ENCODE data around the gene LAD1. TPM values are rescaled to one million over a fixed set of nuclear protein-coding genes. Genes with fewer than 3 reads are reported as not detected.

The LAD1 gene
- total and polyA plus RNA-seq, 9 of the 15 experiments (the other 6 are each of a cell fraction or from before 2014, with no cell fraction given), result 0.31 TPM; not detected in 8

DNA sequence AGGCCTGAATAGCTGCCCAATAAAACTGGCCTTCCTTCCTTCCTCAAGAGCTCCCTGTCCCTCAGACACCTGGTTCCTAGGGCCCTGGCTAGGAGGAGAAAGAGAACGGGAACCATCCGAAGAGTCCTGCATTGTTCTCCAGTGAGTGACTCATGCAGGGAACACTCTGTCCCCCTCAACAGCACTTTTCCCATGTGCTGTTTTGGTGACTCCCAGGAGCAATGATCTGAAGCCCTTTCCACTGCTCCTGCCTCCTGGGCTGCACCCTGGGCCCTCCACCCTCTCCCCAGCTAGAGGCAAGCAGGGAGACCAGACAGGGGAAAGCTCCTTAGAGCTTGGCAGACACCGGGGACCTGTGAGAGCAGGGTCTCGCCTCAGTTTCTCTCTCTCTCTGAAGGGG, 40.5 kb downstream of the LAD1 start (continued):
- TF ChIP-seq, protein P1, sequence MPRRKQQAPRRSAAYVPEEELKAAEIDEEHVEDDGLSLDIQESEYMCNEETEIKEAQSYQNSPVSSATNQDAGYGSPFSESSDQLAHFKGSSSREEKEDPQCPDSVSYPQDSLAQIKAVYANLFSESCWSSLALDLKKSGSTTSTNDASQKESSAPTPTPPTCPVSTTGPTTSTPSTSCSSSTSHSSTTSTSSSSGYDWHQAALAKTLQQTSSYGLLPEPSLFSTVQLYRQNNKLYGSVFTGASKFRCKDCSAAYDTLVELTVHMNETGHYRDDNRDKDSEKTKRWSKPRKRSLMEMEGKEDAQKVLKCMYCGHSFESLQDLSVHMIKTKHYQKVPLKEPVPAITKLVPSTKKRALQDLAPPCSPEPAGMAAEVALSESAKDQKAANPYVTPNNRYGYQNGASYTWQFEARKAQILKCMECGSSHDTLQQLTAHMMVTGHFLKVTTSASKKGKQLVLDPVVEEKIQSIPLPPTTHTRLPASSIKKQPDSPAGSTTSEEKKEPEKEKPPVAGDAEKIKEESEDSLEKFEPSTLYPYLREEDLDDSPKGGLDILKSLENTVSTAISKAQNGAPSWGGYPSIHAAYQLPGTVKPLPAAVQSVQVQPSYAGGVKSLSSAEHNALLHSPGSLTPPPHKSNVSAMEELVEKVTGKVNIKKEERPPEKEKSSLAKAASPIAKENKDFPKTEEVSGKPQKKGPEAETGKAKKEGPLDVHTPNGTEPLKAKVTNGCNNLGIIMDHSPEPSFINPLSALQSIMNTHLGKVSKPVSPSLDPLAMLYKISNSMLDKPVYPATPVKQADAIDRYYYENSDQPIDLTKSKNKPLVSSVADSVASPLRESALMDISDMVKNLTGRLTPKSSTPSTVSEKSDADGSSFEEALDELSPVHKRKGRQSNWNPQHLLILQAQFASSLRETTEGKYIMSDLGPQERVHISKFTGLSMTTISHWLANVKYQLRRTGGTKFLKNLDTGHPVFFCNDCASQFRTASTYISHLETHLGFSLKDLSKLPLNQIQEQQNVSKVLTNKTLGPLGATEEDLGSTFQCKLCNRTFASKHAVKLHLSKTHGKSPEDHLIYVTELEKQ (CRISPR knock-in tag; IDR thresholded peaks at IDR 0.05), result no peak
- no peak for TF ChIP-seq ZNF57 (CRISPR knock-in tag; IDR thresholded peaks at IDR 0.05)

DNA sequence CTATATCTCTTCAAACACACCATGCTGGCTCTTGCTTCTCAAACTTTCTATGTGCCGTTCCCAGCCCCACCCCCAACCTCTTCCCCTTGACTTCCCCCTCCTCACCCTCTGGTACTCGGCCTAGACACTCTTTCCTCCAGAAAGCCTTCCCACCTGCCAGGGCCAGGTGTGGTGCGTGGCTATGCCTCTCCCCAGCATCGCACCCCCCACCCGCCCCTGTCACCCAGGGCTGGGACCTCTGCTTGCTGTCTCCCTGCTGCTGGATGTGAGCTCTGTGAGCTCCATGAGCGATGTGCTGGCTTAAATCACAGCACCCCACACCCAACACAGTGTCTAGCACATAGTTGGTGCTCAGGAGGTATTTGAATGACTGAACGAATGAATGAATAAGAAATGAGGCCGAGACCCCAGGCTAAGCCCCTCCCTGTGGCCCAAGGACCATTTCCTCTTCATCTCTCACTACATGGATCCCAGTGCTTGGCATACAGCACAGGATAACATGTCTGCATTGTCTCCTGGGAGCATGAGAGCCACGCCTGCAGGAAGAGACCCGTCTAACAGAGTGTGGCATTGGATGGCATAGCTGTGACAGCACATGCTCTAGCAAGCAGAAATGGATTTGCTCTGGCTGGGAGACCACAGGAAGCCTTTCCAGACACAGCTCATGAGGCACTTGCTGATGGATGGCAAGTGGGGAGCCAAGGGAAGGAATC, 41.3 kb downstream of the LAD1 start:
- BruUV-seq (replicated peaks), result no TSS peak
- H3K27ac ChIP-seq (ENCODE audit: extremely low read depth, low read depth, low read length), result no peak overlapping the region
- H3K4me2 ChIP-seq (ENCODE audit: insufficient read depth, low read length), result no peak overlapping the region
- FAIRE-seq (no peak), ATAC-seq (no peak), DNase-seq (ENCODE audit: extremely low read depth in 1 of 4, low spot score in 3 of 4) (no peak)
- no peaks in the 10 kb centered on the region for H3K36me3 ChIP-seq (ENCODE audit: control insufficient read depth, insufficient read depth, low read length)
- H3K9ac ChIP-seq (ENCODE audit: insufficient read depth in 1 of 2, low read depth in 2 of 2, low read length in 2 of 2), result no peak overlapping the region
- CTCF ChIA-PET (ENCODE audit: low intra/inter-chr PET ratio), result no interaction called here
- peaks cover 0 to 53% of the 10 kb centered on the region in 2 experiments; a peak in 2 of 5 replicates for H3K27me3 ChIP-seq (ENCODE audit: control insufficient read depth in 2 of 2, insufficient read depth in 2 of 2, low read length in 2 of 2)
- no peak overlapping the region for H3K4me3 ChIP-seq
- no peak overlapping the region for H2AFZ ChIP-seq (ENCODE audit: low read depth, low read length)
- intact Hi-C loops (cut with micrococcal nuclease), result no loop called here
- peaks cover 18% of the 10 kb centered on the region; the same call in 1 of the 2 replicates for H4K20me1 ChIP-seq (replicated peaks; ENCODE audit: control insufficient read depth, insufficient read depth, low read length)
- in situ Hi-C loops (cut with MboI), result no loop called here
- no peaks in the 10 kb centered on the region for H3K9me1 ChIP-seq (ENCODE audit: control insufficient read depth, insufficient read depth, low read length)
- 4% methylated on average over 10 of the region's 10 CpGs for WGBS (ENCODE audit: insufficient coverage, low coverage, missing lambda C conversion rate)
- no peaks in the 10 kb centered on the region for H3K9me3 ChIP-seq (replicated peaks; ENCODE audit: control insufficient read depth, insufficient read depth, low read depth, low read length)
- H3K4me1 ChIP-seq (replicated peaks in 1 of 2; ENCODE audit: control insufficient read depth in 2 of 2, insufficient read depth in 2 of 2, low read length in 2 of 2), result peaks cover 0 to 3% of the 10 kb centered on the region in 2 experiments; a peak in 1 of 5 replicates
- TF ChIP-seq, protein P2, sequence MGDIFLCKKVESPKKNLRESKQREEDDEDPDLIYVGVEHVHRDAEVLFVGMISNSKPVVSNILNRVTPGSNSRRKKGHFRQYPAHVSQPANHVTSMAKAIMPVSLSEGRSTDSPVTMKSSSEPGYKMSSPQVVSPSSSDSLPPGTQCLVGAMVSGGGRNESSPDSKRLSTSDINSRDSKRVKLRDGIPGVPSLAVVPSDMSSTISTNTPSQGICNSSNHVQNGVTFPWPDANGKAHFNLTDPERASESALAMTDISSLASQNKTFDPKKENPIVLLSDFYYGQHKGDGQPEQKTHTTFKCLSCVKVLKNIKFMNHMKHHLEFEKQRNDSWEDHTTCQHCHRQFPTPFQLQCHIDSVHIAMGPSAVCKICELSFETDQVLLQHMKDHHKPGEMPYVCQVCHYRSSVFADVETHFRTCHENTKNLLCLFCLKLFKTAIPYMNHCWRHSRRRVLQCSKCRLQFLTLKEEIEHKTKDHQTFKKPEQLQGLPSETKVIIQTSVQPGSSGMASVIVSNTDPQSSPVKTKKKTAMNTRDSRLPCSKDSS (IDR thresholded peaks at IDR 0.05; ENCODE audit: low read depth, partially characterized antibody), result no peak
- no peak for TF ChIP-seq KLF1 (tag; IDR thresholded peaks at IDR 0.05)
- no peak for TF ChIP-seq DMBX1 (CRISPR knock-in tag; IDR thresholded peaks at IDR 0.05; ENCODE audit: borderline replicate concordance)
- POLR2A ChIA-PET, result interaction anchor here (0.6 kb wide), 1 partner anchor 97 kb away, joined by 3 read pairs; no protein-coding TSS in a partner anchor
- H3K79me2 ChIP-seq (ENCODE audit: control insufficient read depth, insufficient read depth, low read length), result no peaks in the 10 kb centered on the region

Measured in K562 (cell line).